Aorta (tissue), 5 donors: ENCODE data around the gene VWF. TPM values are rescaled to one million over a fixed set of nuclear protein-coding genes. Genes with fewer than 3 reads are reported as not detected.
A peak's percentile ranks its signal among the peaks of the same experiment; 100 is the strongest.
"Not testable (repeated sequence)": the region's sequence is repeated elsewhere in the genome, so short reads cannot be mapped to it uniquely, and the experiment has no call there.

Experiments used
- ATAC-seq: fragments of 200-7000 bp; cut with Tn5 transposase; one replicate; pipeline ENCODE4 v1.9.1; 2022; ENCODE audit warnings: moderate library complexity; ENCODE audit not compliant: low FRiP score
- DNase-seq, 2 donors: peaks; one replicate each; pipeline ENCODE4 v3.0.0-alpha.2; 2020
- H3K27ac ChIP-seq, 2 donors: one replicate each; pipeline ENCODE4 v1.5.1; 2013; ENCODE audit warnings: low read length in 2 of 2, mild to moderate bottlenecking in 2 of 2, moderate library complexity in 2 of 2, control low read depth in 1 of 2, inconsistent platforms in 1 of 2, low read depth in 1 of 2
- H3K27me3 ChIP-seq, 2 donors: one replicate each; pipeline ENCODE4 v1.6.1; 2013; ENCODE audit warnings: control low read depth in 1 of 2, low read length in 1 of 2, mild to moderate bottlenecking in 1 of 2, moderate library complexity in 1 of 2; ENCODE audit not compliant: insufficient read depth in 2 of 2, control insufficient read depth in 1 of 2
- H3K36me3 ChIP-seq, 2 donors: one replicate each; pipeline ENCODE4 v1.6.1; 2013; ENCODE audit warnings: control low read depth in 1 of 2, low read length in 1 of 2, mild to moderate bottlenecking in 1 of 2; ENCODE audit not compliant: insufficient read depth in 2 of 2, control insufficient read depth in 1 of 2
- H3K4me1 ChIP-seq, 2 donors: one replicate each; pipeline ENCODE4 v1.6.1; 2013; ENCODE audit warnings: low read length in 2 of 2, control low read depth in 1 of 2, mild to moderate bottlenecking in 1 of 2, moderate library complexity in 1 of 2; ENCODE audit not compliant: insufficient read depth in 2 of 2, control insufficient read depth in 1 of 2
- H3K4me3 ChIP-seq, 2 donors: one replicate each; pipeline ENCODE4 v1.5.1; 2013; ENCODE audit warnings: low read length in 2 of 2, control low read depth in 1 of 2, mild to moderate bottlenecking in 1 of 2
- H3K9me3 ChIP-seq: one replicate; pipeline ENCODE4 v1.6.1; 2013; ENCODE audit warnings: mild to moderate bottlenecking, low read length; ENCODE audit not compliant: control insufficient read depth
- WGBS, 2 donors: extraction: QIAGEN DNeasy Blood & Tissue Kit; methylation state at CpG; one replicate each; pipeline ENCODE4 v1.1.7; 2013; 5-methylcytosine and 5-hydroxymethylcytosine counted together
- intact Hi-C, 2 donors: fragments of 100-400 bp; cut with DNase I; formaldehyde crosslinking; loops; one replicate each; pipeline versions ENCODE4 v1.14.2 to v1.15.0; 2022
- polyA plus RNA-seq, 2 donors: library from polyadenylated mRNA; stranded (reverse); fragments of 200-250 nt; gene quantifications; one replicate each; pipeline ENCODE4 v1.2.3, GENCODE V29; 2013
- total RNA-seq, 2 donors: library from RNA; stranded (reverse); fragmentation: NEBNext Ultra II Directional; extraction: Animal tissue kit (Norgen Biotek cat#: 25700); gene quantifications; one replicate each; pipeline ENCODE4 v1.2.1, GENCODE V29; 2021
- donor health status: healthy with polysubstance abuse.
- donor health status: Bipolar disorder and iron deficiency.
- donor health status: DM: no; HTN: no; CAD: no.
- donor health status: DM: no; HTN: no; CAD: no.
- donor health status: DM: yes; HTN: yes; CAD: no.

The VWF gene
- total and polyA plus RNA-seq, 4 donors = 1.3 to 619 (median 263) TPM

- DNase-seq, H3K36me3 ChIP-seq, H3K4me3 ChIP-seq, H3K9me3 ChIP-seq, H3K4me1 ChIP-seq, H3K27me3 ChIP-seq, intact Hi-C loops, ATAC-seq, H3K27ac ChIP-seq: not testable (repeated sequence)
- 96 to 97% methylated on average over 5 of the region's 5 CpGs for WGBS, 2 donors
Measured at GRCh38 chr12:6102021-6102420, 22.4 kb downstream of the VWF start.

GRCh38 chr12:6099316-6099715, 25.2 kb downstream of the VWF start:
- Histone ChIP-seq H3K27ac (no peak overlapping the region), H3K36me3 (no peaks in the 10 kb centered on the region), H3K27me3 (no peaks in the 10 kb centered on the region), H3K9me3 (no peaks in the 10 kb centered on the region), H3K4me1 (no peaks in the 10 kb centered on the region), H3K4me3 (no peak overlapping the region)
- DNase-seq = no peak
- ATAC-seq = no peak
- WGBS, 2 donors = 82 to 90% methylated on average over 2 of the region's 2 CpGs
- intact Hi-C loops = no loop called here

- ATAC-seq (no peak), DNase-seq (no peak)
- peaks cover 0 to 4% of the 10 kb centered on the region in 2 donors for H3K4me1 ChIP-seq
- intact Hi-C loops = no loop called here
- no peak overlapping the region for H3K27ac ChIP-seq
- H3K36me3 ChIP-seq = no peaks in the 10 kb centered on the region
- H3K4me3 ChIP-seq = no peak overlapping the region
- 77 to 78% methylated on average over 3 of the region's 3 CpGs for WGBS, 2 donors
- no peaks in the 10 kb centered on the region for H3K9me3 ChIP-seq
- H3K27me3 ChIP-seq = no peaks in the 10 kb centered on the region
Measured at GRCh38 chr12:6097411-6097810, 27.1 kb downstream of the VWF start.

GRCh38 chr12:6096527-6096926, 27.9 kb downstream of the VWF start:
- H3K4me3 ChIP-seq = no peak overlapping the region
- H3K9me3 ChIP-seq = no peaks in the 10 kb centered on the region
- H3K4me1 ChIP-seq = peaks cover 0 to 4% of the 10 kb centered on the region in 2 donors
- WGBS, 2 donors = 84 to 92% methylated on average over 3 of the region's 3 CpGs
- no peaks in the 10 kb centered on the region for H3K27me3 ChIP-seq
- H3K27ac ChIP-seq = no peak overlapping the region
- no peaks in the 10 kb centered on the region for H3K36me3 ChIP-seq
- ATAC-seq = no peak
- intact Hi-C loops = no loop called here
- no peak for DNase-seq

GRCh38 chr12:6095269-6095668, 29.2 kb downstream of the VWF start:
- 93 to 94% methylated on average over 4 of the region's 4 CpGs for WGBS, 2 donors
- DNase-seq = no peak
- no peaks in the 10 kb centered on the region for H3K27me3 ChIP-seq
- peaks cover 0 to 4% of the 10 kb centered on the region in 2 donors for H3K4me1 ChIP-seq
- H3K27ac ChIP-seq = no peak overlapping the region
- no peaks in the 10 kb centered on the region for H3K9me3 ChIP-seq
- ATAC-seq = no peak
- intact Hi-C loops = no loop called here
- no peaks in the 10 kb centered on the region for H3K36me3 ChIP-seq
- no peak overlapping the region for H3K4me3 ChIP-seq

- H3K9me3 ChIP-seq = no peaks in the 10 kb centered on the region
- 24 to 40% methylated on average over 2 of the region's 2 CpGs for WGBS, 2 donors
- no peaks in the 10 kb centered on the region for H3K36me3 ChIP-seq
- ATAC-seq (no peak), DNase-seq (no peak)
- no peaks in the 10 kb centered on the region for H3K27me3 ChIP-seq
- H3K4me3 ChIP-seq = no peak overlapping the region
- peaks cover 0 to 4% of the 10 kb centered on the region in 2 donors for H3K4me1 ChIP-seq
- H3K27ac ChIP-seq = peak overlapping the region; percentile 7 to 70
- intact Hi-C loops = loop anchor here in 1 of 2 donors (5.0 kb wide), 1 partner anchor 74 kb away; no protein-coding TSS in a partner anchor
Measured at GRCh38 chr12:6093764-6094163, 30.7 kb downstream of the VWF start.

GRCh38 chr12:6092784-6093722, 31.4 kb downstream of the VWF start:
- H3K27ac ChIP-seq = peak overlapping the region; percentile 7 to 70
- no peaks in the 10 kb centered on the region for H3K9me3 ChIP-seq
- no peaks in the 10 kb centered on the region for H3K36me3 ChIP-seq
- peak; percentile 82 to 89 for DNase-seq
- no peak overlapping the region for H3K4me3 ChIP-seq
- 11 to 18% methylated on average over 9 of the region's 9 CpGs for WGBS, 2 donors
- intact Hi-C loops = loop anchor here in 1 of 2 donors (5.0 kb wide), 1 partner anchor 74 kb away; no protein-coding TSS in a partner anchor
- ATAC-seq = peak; percentile 83
- peaks cover 0 to 4% of the 10 kb centered on the region in 2 donors for H3K4me1 ChIP-seq
- H3K27me3 ChIP-seq = no peaks in the 10 kb centered on the region

- intact Hi-C loops = loop anchor here in 1 of 2 donors (5.0 kb wide), 1 partner anchor 75 kb away; no protein-coding TSS in a partner anchor
- no peaks in the 10 kb centered on the region for H3K27me3 ChIP-seq
- no peak overlapping the region for H3K27ac ChIP-seq
- ATAC-seq (no peak), DNase-seq (no peak)
- 94 to 96% methylated on average over 14 of the region's 14 CpGs for WGBS, 2 donors
- H3K36me3 ChIP-seq = no peaks in the 10 kb centered on the region
- peaks cover 0 to 4% of the 10 kb centered on the region in 2 donors for H3K4me1 ChIP-seq
- H3K9me3 ChIP-seq = no peaks in the 10 kb centered on the region
- no peak overlapping the region for H3K4me3 ChIP-seq
Measured at GRCh38 chr12:6091786-6092566, 32.5 kb downstream of the VWF start.
